ENCODE results near the gene ARF6. TPM values are rescaled to one million over a fixed set of nuclear protein-coding genes. Genes with fewer than 3 reads are reported as not detected.

ARF6 gene
- polyA plus RNA-seq, 1 donor from 2014 or later, result 24.1 TPM

DNA sequence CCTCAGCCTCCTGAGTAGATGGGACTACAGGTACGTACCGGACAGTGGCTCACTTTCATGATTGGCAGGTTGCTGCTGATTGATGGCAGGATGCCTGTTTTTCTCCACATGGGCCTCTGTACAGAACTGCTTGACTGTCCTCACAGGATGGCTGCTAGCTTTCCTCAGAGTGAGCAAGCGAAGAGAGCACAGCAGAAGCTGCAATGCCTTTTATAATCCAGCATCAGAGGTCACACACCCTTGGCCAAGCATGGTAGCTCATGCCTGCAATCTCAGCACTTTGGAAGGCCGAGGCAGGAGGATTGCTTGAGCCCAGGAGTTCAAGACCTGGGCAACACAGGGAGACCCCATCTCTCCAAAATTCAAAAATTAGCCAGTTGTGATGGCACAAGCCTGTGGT, 31.0 kb downstream of the ARF6 start:
- no peaks in the 10 kb centered on the region for H3K36me3 ChIP-seq (ENCODE audit: insufficient read depth, low read length)
- TF ChIP-seq MXI1 (conservative IDR thresholded peaks at IDR 0.05; ENCODE audit: poor library complexity, severe bottlenecking), result no peak
- no peak for TF ChIP-seq EZH2 (IDR thresholded peaks at IDR 0.05; ENCODE audit: borderline replicate concordance, insufficient read depth, low read length, poor library complexity, severe bottlenecking)
- TF ChIP-seq, protein P1, sequence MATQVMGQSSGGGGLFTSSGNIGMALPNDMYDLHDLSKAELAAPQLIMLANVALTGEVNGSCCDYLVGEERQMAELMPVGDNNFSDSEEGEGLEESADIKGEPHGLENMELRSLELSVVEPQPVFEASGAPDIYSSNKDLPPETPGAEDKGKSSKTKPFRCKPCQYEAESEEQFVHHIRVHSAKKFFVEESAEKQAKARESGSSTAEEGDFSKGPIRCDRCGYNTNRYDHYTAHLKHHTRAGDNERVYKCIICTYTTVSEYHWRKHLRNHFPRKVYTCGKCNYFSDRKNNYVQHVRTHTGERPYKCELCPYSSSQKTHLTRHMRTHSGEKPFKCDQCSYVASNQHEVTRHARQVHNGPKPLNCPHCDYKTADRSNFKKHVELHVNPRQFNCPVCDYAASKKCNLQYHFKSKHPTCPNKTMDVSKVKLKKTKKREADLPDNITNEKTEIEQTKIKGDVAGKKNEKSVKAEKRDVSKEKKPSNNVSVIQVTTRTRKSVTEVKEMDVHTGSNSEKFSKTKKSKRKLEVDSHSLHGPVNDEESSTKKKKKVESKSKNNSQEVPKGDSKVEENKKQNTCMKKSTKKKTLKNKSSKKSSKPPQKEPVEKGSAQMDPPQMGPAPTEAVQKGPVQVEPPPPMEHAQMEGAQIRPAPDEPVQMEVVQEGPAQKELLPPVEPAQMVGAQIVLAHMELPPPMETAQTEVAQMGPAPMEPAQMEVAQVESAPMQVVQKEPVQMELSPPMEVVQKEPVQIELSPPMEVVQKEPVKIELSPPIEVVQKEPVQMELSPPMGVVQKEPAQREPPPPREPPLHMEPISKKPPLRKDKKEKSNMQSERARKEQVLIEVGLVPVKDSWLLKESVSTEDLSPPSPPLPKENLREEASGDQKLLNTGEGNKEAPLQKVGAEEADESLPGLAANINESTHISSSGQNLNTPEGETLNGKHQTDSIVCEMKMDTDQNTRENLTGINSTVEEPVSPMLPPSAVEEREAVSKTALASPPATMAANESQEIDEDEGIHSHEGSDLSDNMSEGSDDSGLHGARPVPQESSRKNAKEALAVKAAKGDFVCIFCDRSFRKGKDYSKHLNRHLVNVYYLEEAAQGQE (IDR thresholded peaks at IDR 0.05; ENCODE audit: borderline replicate concordance), result no peak
- TF ChIP-seq TAF1 (IDR thresholded peaks at IDR 0.05; ENCODE audit: low read depth), result no peak
- no peak for TF ChIP-seq RAD21 (conservative IDR thresholded peaks at IDR 0.05)
- TF ChIP-seq, protein P2, sequence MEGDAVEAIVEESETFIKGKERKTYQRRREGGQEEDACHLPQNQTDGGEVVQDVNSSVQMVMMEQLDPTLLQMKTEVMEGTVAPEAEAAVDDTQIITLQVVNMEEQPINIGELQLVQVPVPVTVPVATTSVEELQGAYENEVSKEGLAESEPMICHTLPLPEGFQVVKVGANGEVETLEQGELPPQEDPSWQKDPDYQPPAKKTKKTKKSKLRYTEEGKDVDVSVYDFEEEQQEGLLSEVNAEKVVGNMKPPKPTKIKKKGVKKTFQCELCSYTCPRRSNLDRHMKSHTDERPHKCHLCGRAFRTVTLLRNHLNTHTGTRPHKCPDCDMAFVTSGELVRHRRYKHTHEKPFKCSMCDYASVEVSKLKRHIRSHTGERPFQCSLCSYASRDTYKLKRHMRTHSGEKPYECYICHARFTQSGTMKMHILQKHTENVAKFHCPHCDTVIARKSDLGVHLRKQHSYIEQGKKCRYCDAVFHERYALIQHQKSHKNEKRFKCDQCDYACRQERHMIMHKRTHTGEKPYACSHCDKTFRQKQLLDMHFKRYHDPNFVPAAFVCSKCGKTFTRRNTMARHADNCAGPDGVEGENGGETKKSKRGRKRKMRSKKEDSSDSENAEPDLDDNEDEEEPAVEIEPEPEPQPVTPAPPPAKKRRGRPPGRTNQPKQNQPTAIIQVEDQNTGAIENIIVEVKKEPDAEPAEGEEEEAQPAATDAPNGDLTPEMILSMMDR (IDR thresholded peaks at IDR 0.05; ENCODE audit: poor library complexity, severe bottlenecking), result no peak
- TF ChIP-seq SMC3 (conservative IDR thresholded peaks at IDR 0.05; ENCODE audit: poor library complexity), result no peak
- no peak for TF ChIP-seq EP300 (conservative IDR thresholded peaks at IDR 0.05; ENCODE audit: poor library complexity, severe bottlenecking)
- no peak for TF ChIP-seq POLR2AphosphoS5 (IDR thresholded peaks at IDR 0.05)
- no peaks in the 10 kb centered on the region for H3F3A ChIP-seq (ENCODE audit: insufficient read depth, low read length, poor library complexity, severe bottlenecking)
- no peaks in the 10 kb centered on the region for H3K9me2 ChIP-seq (ENCODE audit: insufficient read depth, low read length)
- no peaks in the 10 kb centered on the region for H4K20me1 ChIP-seq (ENCODE audit: insufficient read depth)
- no peak overlapping the region for H3K9ac ChIP-seq (ENCODE audit: low read length)
- no peak overlapping the region for H3K4me3 ChIP-seq (ENCODE audit: low read length)
- no peak overlapping the region for H3K4me2 ChIP-seq (ENCODE audit: low read length)
- H3K79me2 ChIP-seq (replicated peaks; ENCODE audit: insufficient read depth, low read length), result no peaks in the 10 kb centered on the region
- H3K27ac ChIP-seq (ENCODE audit: low read length), result no peak overlapping the region
- H3K9me3 ChIP-seq (ENCODE audit: low read length), result no peaks in the 10 kb centered on the region
- H3K27me3 ChIP-seq (ENCODE audit: insufficient read depth, low read depth, low read length), result no peaks in the 10 kb centered on the region
- no peak overlapping the region for H2AFZ ChIP-seq (ENCODE audit: low read depth, low read length)

GRCh38 chr14:49924852-49925251, 32.0 kb downstream of the ARF6 start:
- Histone ChIP-seq H3K27ac (ENCODE audit: low read length) (no peak overlapping the region), H3K9me2 (ENCODE audit: insufficient read depth, low read length) (no peaks in the 10 kb centered on the region), H3K79me2 (replicated peaks; ENCODE audit: insufficient read depth, low read length) (no peaks in the 10 kb centered on the region), H3K27me3 (ENCODE audit: insufficient read depth, low read depth, low read length) (no peaks in the 10 kb centered on the region), H3K36me3 (ENCODE audit: insufficient read depth, low read length) (no peaks in the 10 kb centered on the region), H3K4me2 (ENCODE audit: low read length) (no peak overlapping the region), H2AFZ (ENCODE audit: low read depth, low read length) (no peak overlapping the region), H3K9me3 (ENCODE audit: low read length) (no peaks in the 10 kb centered on the region), H4K20me1 (ENCODE audit: insufficient read depth) (no peaks in the 10 kb centered on the region), H3K9ac (ENCODE audit: low read length) (no peak overlapping the region), H3K4me3 (ENCODE audit: low read length) (no peak overlapping the region), H3F3A (ENCODE audit: insufficient read depth, low read length, poor library complexity, severe bottlenecking) (no peaks in the 10 kb centered on the region)
- TF ChIP-seq, protein P2 (IDR thresholded peaks at IDR 0.05; ENCODE audit: poor library complexity, severe bottlenecking), result no peak
- TF ChIP-seq RAD21 (conservative IDR thresholded peaks at IDR 0.05), result no peak
- TF ChIP-seq TAF1 (IDR thresholded peaks at IDR 0.05; ENCODE audit: low read depth), result no peak
- TF ChIP-seq, protein P1 (IDR thresholded peaks at IDR 0.05; ENCODE audit: borderline replicate concordance), result no peak
- TF ChIP-seq POLR2AphosphoS5 (IDR thresholded peaks at IDR 0.05), result no peak
- TF ChIP-seq EP300 (conservative IDR thresholded peaks at IDR 0.05; ENCODE audit: poor library complexity, severe bottlenecking), result no peak
- TF ChIP-seq SMC3 (conservative IDR thresholded peaks at IDR 0.05; ENCODE audit: poor library complexity), result no peak
- no peak for TF ChIP-seq MXI1 (conservative IDR thresholded peaks at IDR 0.05; ENCODE audit: poor library complexity, severe bottlenecking)
- TF ChIP-seq EZH2 (IDR thresholded peaks at IDR 0.05; ENCODE audit: borderline replicate concordance, insufficient read depth, low read length, poor library complexity, severe bottlenecking), result no peak
